Transverse colon (tissue), 4 donors: ENCODE data around the gene BGN. TPM values are rescaled to one million over a fixed set of nuclear protein-coding genes. Genes with fewer than 3 reads are reported as not detected.

Experiments
- DNase-seq: peaks from one replicate; pipeline ENCODE4 v3.0.0-alpha.2; 2019
- H3K27ac ChIP-seq, 4 donors: fragments of 200-600 bp; sonication (generic); 2 replicates each; pipeline ENCODE4 v1.5.1; 2016 to 2018; ENCODE audit warnings: inconsistent platforms in 4 of 4
- H3K27me3 ChIP-seq: fragments of 200-600 bp; sonication (generic); 2 replicates; pipeline ENCODE4 v1.5.1; 2017; ENCODE audit warnings: inconsistent platforms
- H3K36me3 ChIP-seq, 4 donors: fragments of 200-600 bp; sonication (generic); 2 replicates each; pipeline ENCODE4 v1.5.1; 2017 to 2019; ENCODE audit warnings: inconsistent platforms in 4 of 4
- H3K4me1 ChIP-seq, 4 donors: fragments of 200-600 bp; sonication (generic); 2 replicates each; pipeline ENCODE4 v1.5.1; 2017 to 2020; ENCODE audit warnings: inconsistent platforms in 4 of 4
- H3K4me3 ChIP-seq, 4 donors: fragments of 200-600 bp; sonication (generic); 1 replicate in 1 of 4; 2 replicates in 3 of 4; pipeline versions ENCODE4 v1.5.1 to v1.6.1; 2017 to 2019; ENCODE audit warnings: inconsistent platforms in 4 of 4
- H3K9me3 ChIP-seq, 2 donors: fragments of 200-600 bp; sonication (generic); 2 replicates each; pipeline ENCODE4 v1.5.1; 2017 to 2019; ENCODE audit warnings: inconsistent platforms in 2 of 2
- EP300 ChIP-seq: sonication (generic); formaldehyde crosslinking; IDR thresholded peaks from one replicate; pipeline ENCODE4 v1.6.1; 2017; ENCODE audit warnings: antibody characterized with exemption, low read depth
- POLR2A ChIP-seq: fragments of 450-650 bp; IDR thresholded peaks from one replicate; pipeline ENCODE4 v1.6.1; 2016; ENCODE audit warnings: antibody characterized with exemption, mild to moderate bottlenecking, moderate library complexity
- POLR2AphosphoS5 ChIP-seq, 3 donors: sonication (generic); formaldehyde crosslinking; IDR thresholded peaks; one replicate each; pipeline ENCODE4 v1.6.1; 2016; ENCODE audit warnings: antibody characterized with exemption in 3 of 3
- WGBS, 2 donors: methylation state at CpG; one replicate each; pipeline ENCODE4 v1.1.5; 2018; ENCODE audit warnings: low coverage in 1 of 2; 5-methylcytosine and 5-hydroxymethylcytosine counted together
- in situ Hi-C, 4 donors: fragments of 200-750 bp; cut with MboI; loops; one replicate each; pipeline versions ENCODE4 v1.15.0 to v1.15.1; 2017; ENCODE audit warnings: low sequenced_read_pairs in 3 of 4, low pct_ligation_motif_present in 1 of 4, low pct_unique_long_range_greater_than_20kb in 1 of 4
- intact Hi-C: fragments of 100-400 bp; cut with DNase I; formaldehyde crosslinking; loops from one replicate; pipeline ENCODE4 v1.15.1; 2023; ENCODE audit warnings: low total_unique reads
- total RNA-seq, 4 donors: library from RNA; depleted of rRNA; stranded (reverse); fragments of >200 nt; gene quantifications; one replicate each; pipeline ENCODE4 v1.1.0, GENCODE V29; 2016
- TF ChIP-seq, protein P1 (sequence below), 5 experiments: fragments of 200-600 bp in 3 of 5; fragments of 450-650 bp in 2 of 5; sonication (generic) in 3 of 5; IDR thresholded peaks; 1 replicate in 2 of 5; 2 replicates in 3 of 5; pipeline ENCODE4 v1.5.1; 2016 to 2017; ENCODE audit warnings: antibody characterized with exemption in 5 of 5, inconsistent platforms in 3 of 5, mild to moderate bottlenecking in 2 of 5, moderate library complexity in 1 of 5

The BGN gene
- total RNA-seq, 4 donors from 2014 or later = 3.8 to 67.1 (median 10.5) TPM

DNA sequence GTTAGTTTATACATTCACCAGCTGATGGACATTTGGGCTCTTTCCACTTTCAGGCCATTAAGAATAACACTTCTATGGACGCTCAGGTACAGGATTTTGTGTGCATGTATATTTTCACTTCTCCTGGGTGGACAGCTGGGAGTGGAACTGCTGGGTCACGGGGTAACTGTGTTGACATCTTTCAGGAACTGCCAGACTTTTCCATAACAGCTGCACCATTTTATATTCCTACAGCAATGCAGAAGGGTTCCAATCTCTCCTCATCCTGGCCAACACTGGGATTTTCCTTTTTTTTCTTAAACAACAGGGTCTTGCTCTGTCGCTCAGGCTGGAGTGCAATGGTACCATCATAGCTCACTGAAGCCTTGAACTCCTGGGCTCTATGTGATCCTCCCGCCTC lies 36.3 kb upstream of the BGN start:
- in situ Hi-C loops (no loop called here), intact Hi-C loops (no loop called here)
- Histone ChIP-seq H3K4me3 (no peak overlapping the region), H3K27me3 (no peaks in the 10 kb centered on the region), H3K36me3 (no peaks in the 10 kb centered on the region), H3K9me3 (no peaks in the 10 kb centered on the region), H3K27ac (no peak overlapping the region), H3K4me1 (no peaks in the 10 kb centered on the region)
- TF ChIP-seq POLR2A (no peak), EP300 (no peak), POLR2AphosphoS5 (IDR thresholded peaks at IDR 0.05) (no peak)
- TF ChIP-seq, protein P1, sequence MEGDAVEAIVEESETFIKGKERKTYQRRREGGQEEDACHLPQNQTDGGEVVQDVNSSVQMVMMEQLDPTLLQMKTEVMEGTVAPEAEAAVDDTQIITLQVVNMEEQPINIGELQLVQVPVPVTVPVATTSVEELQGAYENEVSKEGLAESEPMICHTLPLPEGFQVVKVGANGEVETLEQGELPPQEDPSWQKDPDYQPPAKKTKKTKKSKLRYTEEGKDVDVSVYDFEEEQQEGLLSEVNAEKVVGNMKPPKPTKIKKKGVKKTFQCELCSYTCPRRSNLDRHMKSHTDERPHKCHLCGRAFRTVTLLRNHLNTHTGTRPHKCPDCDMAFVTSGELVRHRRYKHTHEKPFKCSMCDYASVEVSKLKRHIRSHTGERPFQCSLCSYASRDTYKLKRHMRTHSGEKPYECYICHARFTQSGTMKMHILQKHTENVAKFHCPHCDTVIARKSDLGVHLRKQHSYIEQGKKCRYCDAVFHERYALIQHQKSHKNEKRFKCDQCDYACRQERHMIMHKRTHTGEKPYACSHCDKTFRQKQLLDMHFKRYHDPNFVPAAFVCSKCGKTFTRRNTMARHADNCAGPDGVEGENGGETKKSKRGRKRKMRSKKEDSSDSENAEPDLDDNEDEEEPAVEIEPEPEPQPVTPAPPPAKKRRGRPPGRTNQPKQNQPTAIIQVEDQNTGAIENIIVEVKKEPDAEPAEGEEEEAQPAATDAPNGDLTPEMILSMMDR (IDR thresholded peaks at IDR 0.05) = no peak
- no peak for DNase-seq
- WGBS, 2 donors = 80 to 83% methylated on average over 1 to 4 of the region's 4 CpGs

DNA sequence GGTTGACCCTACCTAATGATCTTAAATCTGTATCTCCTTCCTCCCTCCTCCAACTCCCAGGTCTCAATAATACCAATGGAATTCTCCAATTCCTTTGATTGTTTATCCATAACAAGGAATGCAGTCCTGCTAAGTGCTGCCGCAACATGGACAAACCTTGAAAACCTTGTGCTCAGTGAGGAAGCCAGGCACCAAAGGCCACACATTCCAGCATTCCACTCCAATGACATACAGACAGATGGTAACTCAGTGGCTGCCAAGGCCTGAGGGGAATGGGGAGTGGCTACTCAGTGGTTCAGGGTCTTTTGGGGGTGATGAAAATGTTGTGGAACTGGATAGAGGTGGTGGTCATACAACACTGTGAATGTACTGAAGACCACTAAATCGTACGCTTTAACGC lies 34.8 kb upstream of the BGN start:
- no peaks in the 10 kb centered on the region for H3K9me3 ChIP-seq
- H3K27ac ChIP-seq = no peak overlapping the region
- TF ChIP-seq EP300 (no peak), POLR2A (no peak), POLR2AphosphoS5 (IDR thresholded peaks at IDR 0.05) (no peak)
- TF ChIP-seq, protein P1 (IDR thresholded peaks at IDR 0.05) = no peak
- in situ Hi-C loops (no loop called here), intact Hi-C loops (no loop called here)
- H3K4me3 ChIP-seq = no peak overlapping the region
- H3K4me1 ChIP-seq = no peaks in the 10 kb centered on the region
- DNase-seq = no peak
- H3K27me3 ChIP-seq = no peaks in the 10 kb centered on the region
- H3K36me3 ChIP-seq = no peaks in the 10 kb centered on the region
- WGBS, 2 donors = 60 to 90% methylated on average over 1 to 4 of the region's 4 CpGs

DNA sequence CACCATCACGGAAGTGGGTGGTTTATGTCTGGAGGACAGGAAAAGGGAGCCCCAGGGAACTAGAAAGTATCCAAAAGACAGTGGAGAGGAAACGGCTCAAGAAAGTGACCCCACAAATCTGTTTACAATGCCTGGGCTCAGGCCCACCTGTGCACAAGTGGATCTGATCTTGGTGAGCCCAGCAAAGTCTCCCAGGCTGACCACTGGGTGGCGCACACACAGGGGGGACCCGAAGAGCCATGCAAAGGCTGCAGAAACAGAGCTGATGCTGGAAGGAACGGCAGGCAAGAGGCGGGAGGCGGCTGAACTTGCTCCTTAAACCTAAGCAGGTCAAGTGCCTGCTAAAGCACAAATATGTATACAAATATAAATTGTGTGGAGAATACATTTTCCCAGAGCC lies 34.0 kb upstream of the BGN start:
- peak; percentile 31 for DNase-seq
- Histone ChIP-seq H3K36me3 (no peaks in the 10 kb centered on the region), H3K4me3 (no peak overlapping the region), H3K4me1 (no peaks in the 10 kb centered on the region), H3K27ac (no peak overlapping the region), H3K9me3 (no peaks in the 10 kb centered on the region), H3K27me3 (no peaks in the 10 kb centered on the region)
- intact Hi-C loops = no loop called here
- TF ChIP-seq, protein P1 (IDR thresholded peaks at IDR 0.05) = peak; percentile 35 to 50 (median 41)
- TF ChIP-seq POLR2A = no peak
- in situ Hi-C loops = no loop called here
- 55% methylated on average over 7 of the region's 7 CpGs; no CpG with 5 or more reads in 1 of the 2 donors for WGBS, 2 donors

DNA sequence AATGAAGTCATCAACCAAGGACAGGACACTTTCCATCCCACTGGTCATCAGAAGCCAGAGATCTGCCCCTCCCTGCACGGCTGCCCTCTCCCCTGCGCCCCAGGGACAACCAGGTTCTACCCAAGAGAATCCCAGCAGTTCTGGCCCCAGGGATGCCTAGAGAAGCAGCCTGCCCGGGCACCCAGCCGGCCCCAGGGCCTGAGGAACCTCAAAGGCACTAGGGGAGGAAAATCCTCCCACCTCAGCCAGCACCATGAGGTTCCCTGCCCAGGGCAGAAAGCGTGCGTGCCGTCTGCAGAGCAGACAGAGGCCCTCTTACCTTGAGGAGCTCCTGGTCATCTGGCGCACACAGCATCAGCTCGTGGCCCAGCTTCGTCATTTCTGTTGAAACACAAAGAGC lies 32.5 kb upstream of the BGN start:
- no peak overlapping the region for H3K27ac ChIP-seq
- in situ Hi-C loops = no loop called here
- no peak for TF ChIP-seq POLR2A
- TF ChIP-seq, protein P1 (IDR thresholded peaks at IDR 0.05) = no peak
- TF ChIP-seq EP300 = no peak
- no peak for TF ChIP-seq POLR2AphosphoS5 (IDR thresholded peaks at IDR 0.05)

More for the DNA sequence above, 32.5 kb upstream of the BGN start:
- Histone ChIP-seq H3K36me3 (no peaks in the 10 kb centered on the region), H3K4me3 (no peak overlapping the region), H3K9me3 (no peaks in the 10 kb centered on the region), H3K4me1 (no peaks in the 10 kb centered on the region), H3K27me3 (no peaks in the 10 kb centered on the region)
- DNase-seq = no peak
- WGBS, 2 donors = 88% methylated on average over 10 of the region's 10 CpGs; no CpG with 5 or more reads in 1 of the 2 donors
- intact Hi-C loops = no loop called here
